Stomach (tissue), 4 donors: ENCODE data around the gene WDR27.

Source experiments
- POLR2A ChIP-seq, 4 donors: fragments of 450-650 bp; IDR thresholded peaks; one replicate each; pipeline ENCODE4 v1.6.1; 2016; ENCODE audit warnings: antibody characterized with exemption in 4 of 4, control low read depth in 2 of 4, mild to moderate bottlenecking in 1 of 4, moderate library complexity in 1 of 4
- TF ChIP-seq, protein P1 (sequence below), 7 experiments: fragments of 450-650 bp in 4 of 7; fragments of 200-600 bp in 3 of 7; sonication (generic) in 3 of 7; IDR thresholded peaks; one replicate each; pipeline ENCODE4 v1.5.1; 2016 to 2019; ENCODE audit warnings: antibody characterized with exemption in 7 of 7, control low read depth in 2 of 7, mild to moderate bottlenecking in 1 of 7

DNA sequence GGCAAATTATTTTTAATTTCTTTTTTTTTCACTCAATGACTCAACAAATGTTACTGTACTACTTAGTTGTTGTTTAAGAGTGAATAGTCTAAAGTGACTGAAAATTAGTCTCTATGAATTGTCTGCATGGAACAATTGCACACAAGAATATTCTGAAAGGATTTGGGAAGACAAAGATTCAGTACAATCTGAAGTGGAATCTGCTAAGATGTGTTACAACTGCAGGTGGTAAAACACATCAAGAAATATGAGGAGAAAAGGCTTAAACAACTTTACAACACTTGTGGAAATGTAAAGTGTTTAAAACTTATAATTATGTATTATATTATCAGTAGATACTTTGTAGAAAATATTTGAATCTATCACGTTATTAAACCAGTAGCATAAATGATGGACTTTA lies 193.4 kb downstream of the WDR27 start:
- TF ChIP-seq, protein P1, sequence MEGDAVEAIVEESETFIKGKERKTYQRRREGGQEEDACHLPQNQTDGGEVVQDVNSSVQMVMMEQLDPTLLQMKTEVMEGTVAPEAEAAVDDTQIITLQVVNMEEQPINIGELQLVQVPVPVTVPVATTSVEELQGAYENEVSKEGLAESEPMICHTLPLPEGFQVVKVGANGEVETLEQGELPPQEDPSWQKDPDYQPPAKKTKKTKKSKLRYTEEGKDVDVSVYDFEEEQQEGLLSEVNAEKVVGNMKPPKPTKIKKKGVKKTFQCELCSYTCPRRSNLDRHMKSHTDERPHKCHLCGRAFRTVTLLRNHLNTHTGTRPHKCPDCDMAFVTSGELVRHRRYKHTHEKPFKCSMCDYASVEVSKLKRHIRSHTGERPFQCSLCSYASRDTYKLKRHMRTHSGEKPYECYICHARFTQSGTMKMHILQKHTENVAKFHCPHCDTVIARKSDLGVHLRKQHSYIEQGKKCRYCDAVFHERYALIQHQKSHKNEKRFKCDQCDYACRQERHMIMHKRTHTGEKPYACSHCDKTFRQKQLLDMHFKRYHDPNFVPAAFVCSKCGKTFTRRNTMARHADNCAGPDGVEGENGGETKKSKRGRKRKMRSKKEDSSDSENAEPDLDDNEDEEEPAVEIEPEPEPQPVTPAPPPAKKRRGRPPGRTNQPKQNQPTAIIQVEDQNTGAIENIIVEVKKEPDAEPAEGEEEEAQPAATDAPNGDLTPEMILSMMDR (IDR thresholded peaks at IDR 0.05): no peak
- no peak for TF ChIP-seq POLR2A (IDR thresholded peaks at IDR 0.05)
